Duodenal mucosa (tissue), 2 donors: Measurements from ENCODE around the gene CFAP410.

Experiments used
- H3K27ac ChIP-seq: one replicate; pipeline ENCODE4 v1.7.0; 2013; ENCODE audit warnings: low read depth, low read length
- H3K27me3 ChIP-seq, 2 donors: one replicate each; pipeline ENCODE4 v1.7.0; 2013; ENCODE audit warnings: low read length in 2 of 2, control low read depth in 1 of 2; ENCODE audit not compliant: insufficient read depth in 2 of 2, control insufficient read depth in 1 of 2
- H3K36me3 ChIP-seq, 2 donors: one replicate each; pipeline ENCODE4 v1.7.0; 2013; ENCODE audit warnings: low read length in 2 of 2, control low read depth in 1 of 2; ENCODE audit not compliant: insufficient read depth in 2 of 2, control insufficient read depth in 1 of 2
- H3K4me1 ChIP-seq, 2 donors: one replicate each; pipeline ENCODE4 v1.7.0; 2013; ENCODE audit warnings: low read length in 2 of 2, control low read depth in 1 of 2; ENCODE audit not compliant: insufficient read depth in 2 of 2, control insufficient read depth in 1 of 2
- H3K4me3 ChIP-seq, 2 donors: one replicate each; pipeline ENCODE4 v1.7.0; 2013; ENCODE audit warnings: low read length in 2 of 2, low read depth in 1 of 2
- H3K9ac ChIP-seq, 2 donors: one replicate each; pipeline ENCODE4 v1.7.0; 2013; ENCODE audit warnings: low read length in 2 of 2, low read depth in 1 of 2
- H3K9me3 ChIP-seq, 2 donors: one replicate each; pipeline ENCODE4 v1.7.0; 2013; ENCODE audit warnings: low read length in 2 of 2, control low read depth in 1 of 2; ENCODE audit not compliant: control insufficient read depth in 1 of 2

CFAP410 gene

DNA sequence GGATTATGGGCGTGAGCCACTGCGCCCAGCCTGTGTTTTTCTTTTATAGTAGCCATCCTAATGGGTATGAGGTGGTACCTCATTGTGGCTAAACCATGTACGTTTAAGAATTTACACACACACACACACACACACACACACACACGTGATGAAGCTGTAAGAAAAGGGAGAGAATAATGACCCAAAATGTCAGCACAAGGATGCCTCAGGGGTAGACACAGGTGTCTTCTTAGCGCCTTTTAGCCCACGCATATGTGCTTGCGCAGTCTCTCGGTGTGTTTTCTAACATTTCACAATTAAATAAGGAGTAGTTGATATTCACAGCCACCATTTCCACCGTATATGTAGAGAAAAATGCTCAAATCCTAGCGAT lies 40.1 kb downstream of the CFAP410 start:
- H3K4me3 ChIP-seq = peak overlapping the region; percentile 70 to 93
- H3K27me3 ChIP-seq = no peaks in the 10 kb centered on the region
- peak overlapping the region; percentile 78 for H3K27ac ChIP-seq
- H3K9ac ChIP-seq = peak overlapping the region; percentile 58 to 75
- H3K9me3 ChIP-seq = no peaks in the 10 kb centered on the region
- H3K4me1 ChIP-seq = peaks cover 39 to 52% of the 10 kb centered on the region in 2 donors
- H3K36me3 ChIP-seq = no peaks in the 10 kb centered on the region

DNA sequence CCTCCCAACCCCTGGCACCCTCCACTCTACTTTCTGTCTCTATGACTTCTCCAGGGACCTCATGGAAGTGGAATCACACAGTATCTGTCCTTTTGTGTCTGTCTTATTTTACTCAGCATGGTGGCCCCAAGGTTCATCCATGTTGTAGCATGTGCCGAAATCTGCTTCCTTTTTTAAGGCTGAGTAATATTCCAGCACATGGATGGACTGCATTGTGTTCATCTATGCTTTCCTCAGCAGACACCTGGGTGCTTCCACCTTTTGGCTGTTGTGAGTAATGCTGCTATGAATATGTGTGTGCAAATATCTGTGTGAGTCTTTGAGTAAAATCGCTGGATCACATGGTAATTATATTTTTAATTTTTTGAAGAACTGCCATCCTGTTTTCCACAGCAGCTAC lies 40.9 kb downstream of the CFAP410 start:
- H3K27ac ChIP-seq = no peak overlapping the region
- no peaks in the 10 kb centered on the region for H3K27me3 ChIP-seq
- no peak overlapping the region for H3K9ac ChIP-seq
- no peaks in the 10 kb centered on the region for H3K9me3 ChIP-seq
- H3K4me3 ChIP-seq = no peak overlapping the region
- no peaks in the 10 kb centered on the region for H3K36me3 ChIP-seq
- H3K4me1 ChIP-seq = peaks cover 32 to 44% of the 10 kb centered on the region in 2 donors

- Histone ChIP-seq H3K27ac (no peak overlapping the region), H3K9me3 (no peaks in the 10 kb centered on the region), H3K4me1 (peaks cover 30 to 38% of the 10 kb centered on the region in 2 donors), H3K9ac (no peak overlapping the region), H3K27me3 (no peaks in the 10 kb centered on the region), H3K36me3 (no peaks in the 10 kb centered on the region), H3K4me3 (no peak overlapping the region)
These were observed 41.5 kb downstream of the CFAP410 start for GRCh38 chr21:44297525-44298290.

DNA sequence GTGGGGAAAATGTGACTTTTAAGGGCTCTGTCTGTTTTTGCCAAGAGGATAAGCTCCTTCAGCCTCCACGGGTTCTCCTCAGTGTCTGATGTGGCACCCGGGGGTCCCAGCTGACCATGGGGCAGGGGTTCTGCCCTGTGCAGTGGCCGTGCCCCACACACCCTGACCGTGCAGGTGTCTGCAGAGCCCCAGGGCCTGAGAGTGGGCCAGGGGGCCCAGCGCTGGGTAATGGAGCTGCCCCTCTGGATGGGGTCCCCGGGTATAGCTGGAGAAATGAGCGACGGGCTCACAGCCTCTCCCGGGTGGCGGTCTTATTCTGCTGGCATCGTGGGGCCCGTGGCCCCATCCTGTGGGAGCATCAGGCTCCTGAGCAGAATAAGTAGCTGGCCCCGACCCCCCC lies 42.3 kb downstream of the CFAP410 start:
- Histone ChIP-seq H3K9ac (no peak overlapping the region), H3K4me1 (peaks cover 22 to 30% of the 10 kb centered on the region in 2 donors)

GRCh38 chr21:44296103-44296519 lies 43.1 kb downstream of the CFAP410 start:
- H3K36me3 ChIP-seq = no peaks in the 10 kb centered on the region
- peaks cover 16 to 22% of the 10 kb centered on the region in 2 donors for H3K4me1 ChIP-seq
- H3K4me3 ChIP-seq = no peak overlapping the region
- no peak overlapping the region for H3K9ac ChIP-seq
- no peak overlapping the region for H3K27ac ChIP-seq
- no peaks in the 10 kb centered on the region for H3K9me3 ChIP-seq
- H3K27me3 ChIP-seq = no peaks in the 10 kb centered on the region

More for the DNA sequence above, 42.3 kb downstream of the CFAP410 start:
- Histone ChIP-seq H3K36me3 (no peaks in the 10 kb centered on the region), H3K9me3 (no peaks in the 10 kb centered on the region), H3K27me3 (no peaks in the 10 kb centered on the region), H3K4me3 (no peak overlapping the region), H3K27ac (no peak overlapping the region)

DNA sequence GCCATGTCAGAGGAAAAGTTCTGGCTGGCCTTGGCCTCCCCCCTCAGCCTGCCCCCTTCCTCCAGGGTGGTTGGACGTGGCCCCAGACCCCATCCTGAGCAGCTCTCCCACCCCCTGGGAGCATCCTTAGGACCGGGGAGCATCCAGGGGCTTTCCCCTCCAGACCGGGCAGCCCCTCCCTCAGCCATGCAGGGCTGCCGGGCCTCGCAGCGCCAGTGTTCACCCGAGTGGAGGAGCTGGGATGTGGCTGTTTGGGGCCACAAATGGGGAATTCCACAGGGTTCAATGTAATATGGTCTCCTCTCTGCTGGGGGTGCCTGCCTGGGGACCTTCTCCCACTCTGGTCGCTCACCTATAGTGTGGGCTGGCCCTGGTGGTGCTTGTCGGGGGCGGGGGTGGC lies 43.5 kb downstream of the CFAP410 start:
- Histone ChIP-seq H3K9ac (no peak overlapping the region), H3K27me3 (no peaks in the 10 kb centered on the region), H3K36me3 (no peaks in the 10 kb centered on the region), H3K4me1 (peaks cover 11 to 17% of the 10 kb centered on the region in 2 donors), H3K4me3 (no peak overlapping the region), H3K9me3 (no peaks in the 10 kb centered on the region), H3K27ac (no peak overlapping the region)

GRCh38 chr21:44295163-44295573 lies 44.0 kb downstream of the CFAP410 start:
- H3K27ac ChIP-seq = no peak overlapping the region
- peaks cover 11 to 17% of the 10 kb centered on the region in 2 donors for H3K4me1 ChIP-seq
- no peak overlapping the region for H3K9ac ChIP-seq
- no peaks in the 10 kb centered on the region for H3K27me3 ChIP-seq
- H3K4me3 ChIP-seq = no peak overlapping the region
- no peaks in the 10 kb centered on the region for H3K9me3 ChIP-seq
- no peaks in the 10 kb centered on the region for H3K36me3 ChIP-seq

- no peak overlapping the region for H3K4me3 ChIP-seq
These were observed 44.6 kb downstream of the CFAP410 start for GRCh38 chr21:44294391-44295162.

DNA sequence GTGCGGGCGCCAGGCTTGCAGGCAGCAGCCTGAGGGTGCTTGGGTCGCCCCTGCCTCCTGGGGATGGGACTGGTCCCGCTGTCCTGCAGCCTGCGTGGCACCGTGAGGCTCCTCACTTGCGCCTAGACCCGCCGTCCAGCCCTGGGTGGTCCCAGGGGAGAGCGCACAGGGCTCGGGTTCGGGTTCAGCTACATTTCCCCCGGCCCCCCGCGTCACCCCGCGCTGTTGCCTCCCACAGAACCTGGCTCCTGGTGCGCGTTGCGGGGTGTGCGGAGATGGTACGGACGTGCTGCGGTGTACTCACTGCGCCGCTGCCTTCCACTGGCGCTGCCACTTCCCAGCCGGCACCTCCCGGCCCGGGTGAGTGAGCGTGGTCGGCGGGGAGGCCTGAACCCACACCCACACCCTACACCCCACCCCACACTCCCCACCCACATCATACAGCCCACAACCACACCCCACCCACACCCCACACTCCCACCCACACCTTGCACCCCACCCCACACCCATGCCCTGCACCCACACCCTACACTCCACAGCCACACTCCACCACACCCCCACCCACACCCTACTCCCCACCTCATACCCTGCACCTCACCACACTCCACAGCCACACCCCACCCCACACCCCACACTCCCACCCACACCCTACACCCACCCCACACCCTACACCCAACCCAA lies 45.5 kb downstream of the CFAP410 start:
- Histone ChIP-seq H3K9ac (no peak overlapping the region), H3K4me1 (peaks cover 7 to 13% of the 10 kb centered on the region in 2 donors), H3K36me3 (no peaks in the 10 kb centered on the region), H3K9me3 (no peaks in the 10 kb centered on the region), H3K4me3 (no peak overlapping the region), H3K27ac (no peak overlapping the region), H3K27me3 (no peaks in the 10 kb centered on the region)

More at GRCh38 chr21:44294391-44295162, 44.6 kb downstream of the CFAP410 start:
- no peaks in the 10 kb centered on the region for H3K36me3 ChIP-seq
- no peak overlapping the region for H3K9ac ChIP-seq
- H3K9me3 ChIP-seq = no peaks in the 10 kb centered on the region
- H3K27me3 ChIP-seq = no peaks in the 10 kb centered on the region
- peaks cover 11 to 17% of the 10 kb centered on the region in 2 donors for H3K4me1 ChIP-seq
- H3K27ac ChIP-seq = no peak overlapping the region

GRCh38 chr21:44292812-44293195 lies 46.4 kb downstream of the CFAP410 start:
- H3K36me3 ChIP-seq = no peaks in the 10 kb centered on the region
- H3K4me3 ChIP-seq = no peak overlapping the region
- no peak overlapping the region for H3K9ac ChIP-seq
- no peaks in the 10 kb centered on the region for H3K9me3 ChIP-seq
- peaks cover 5 to 6% of the 10 kb centered on the region in 2 donors for H3K4me1 ChIP-seq
- H3K27me3 ChIP-seq = no peaks in the 10 kb centered on the region
- no peak overlapping the region for H3K27ac ChIP-seq
